Kasumi-1 (cell line): ENCODE results near the gene PGAM2.

Experiments used
- DNase-seq, 2 experiments: peaks; one replicate each; lab custom pipeline; 2025; lab: John Stamatoyannopoulos, UW

Gene PGAM2

DNA sequence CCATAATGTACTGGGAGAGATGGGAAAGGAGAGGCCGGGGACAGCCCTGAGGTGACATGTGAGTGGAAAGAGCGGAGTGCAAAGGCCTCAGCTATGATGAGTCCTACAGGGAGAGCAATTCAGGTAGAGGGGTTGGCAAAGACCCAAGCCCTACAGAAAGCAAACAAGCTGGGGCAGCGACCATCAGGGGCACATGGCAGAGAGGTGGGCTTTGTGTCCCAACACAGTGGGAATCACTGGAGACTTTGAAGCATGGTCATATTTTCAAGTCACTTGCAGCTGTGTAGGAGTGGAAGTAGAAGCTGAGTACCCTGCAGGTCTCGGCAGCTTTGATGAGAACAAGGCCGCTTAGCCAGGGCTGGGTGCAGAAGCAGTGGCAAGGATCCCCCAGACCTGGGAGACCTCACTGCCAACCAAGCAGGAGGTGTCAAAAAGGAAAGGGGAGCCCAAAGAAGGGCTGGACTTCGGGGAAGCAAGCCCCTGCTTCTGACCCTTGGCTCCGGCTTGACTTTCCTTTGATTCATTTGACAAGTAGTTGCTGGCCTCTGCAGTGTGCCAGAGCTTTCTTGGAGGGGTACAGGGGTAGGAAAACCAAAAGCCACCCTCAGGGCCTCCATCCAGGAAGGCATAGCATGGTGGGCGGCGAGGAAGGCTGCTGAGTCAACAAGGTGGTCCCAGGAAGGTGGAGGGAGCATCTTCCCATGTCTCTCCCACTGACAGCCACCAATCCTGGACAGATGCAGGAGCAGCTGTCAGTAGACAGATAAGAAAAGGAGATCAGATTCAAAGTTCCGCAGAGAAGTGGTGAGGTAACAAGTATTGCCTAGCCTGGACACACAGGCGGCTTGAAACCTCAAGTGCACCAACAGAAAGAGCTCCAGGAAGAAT lies 1.9 kb upstream of the PGAM2 start:
- no peak for DNase-seq

GRCh38 chr7:44066494-44067063 lies 1.2 kb upstream of the PGAM2 start:
- DNase-seq, result no peak

DNA sequence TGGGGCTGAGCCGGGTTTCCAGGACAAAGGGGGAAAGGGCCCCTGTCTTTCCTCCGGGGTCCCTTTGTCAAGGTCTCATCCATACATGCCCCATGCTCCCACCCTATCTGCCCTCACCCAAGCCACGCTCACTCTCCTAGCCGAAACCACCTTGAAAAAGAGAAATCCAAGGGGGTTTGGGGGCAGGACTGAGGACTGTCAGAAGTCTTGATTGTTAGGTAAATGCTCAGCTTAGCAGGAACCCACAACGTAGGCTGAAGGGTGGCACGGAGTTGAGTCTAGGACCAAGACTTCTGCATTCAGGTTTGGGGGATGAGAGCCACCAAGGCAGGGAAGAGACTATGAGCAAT lies 719 bp upstream of the PGAM2 start:
- DNase-seq, result no peak

DNA sequence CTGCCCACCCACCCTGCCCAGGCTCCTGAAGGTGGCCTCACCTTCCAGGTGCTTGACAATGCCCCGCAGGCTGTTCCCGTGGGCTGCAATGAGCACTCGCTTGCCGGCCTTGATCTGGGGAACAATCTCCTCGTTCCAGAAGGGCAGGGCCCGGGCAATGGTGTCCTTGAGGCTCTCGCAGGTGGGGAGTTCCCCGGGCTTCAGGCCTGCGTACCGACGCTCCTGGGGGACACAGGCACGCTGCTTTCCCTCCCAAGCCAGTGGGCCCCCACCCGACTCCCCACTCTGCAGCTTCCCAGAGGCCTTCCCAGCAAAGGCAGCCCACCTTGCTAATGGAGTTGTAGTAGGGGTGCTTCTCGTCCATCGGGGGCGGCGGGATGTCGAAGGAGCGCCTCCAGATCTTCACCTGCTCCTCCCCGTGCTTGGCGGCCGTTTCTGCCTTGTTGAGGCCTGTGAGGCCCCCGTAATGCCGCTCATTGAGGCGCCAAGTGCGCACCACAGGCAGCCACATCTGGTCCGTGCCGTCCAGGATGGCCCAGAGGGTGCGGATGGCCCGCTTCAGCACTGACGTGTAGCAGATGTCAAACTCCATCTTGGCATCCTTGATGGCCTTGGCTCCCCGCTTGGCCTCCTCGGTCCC lies 456 bp downstream of the PGAM2 start:
- DNase-seq, result no peak

DNA sequence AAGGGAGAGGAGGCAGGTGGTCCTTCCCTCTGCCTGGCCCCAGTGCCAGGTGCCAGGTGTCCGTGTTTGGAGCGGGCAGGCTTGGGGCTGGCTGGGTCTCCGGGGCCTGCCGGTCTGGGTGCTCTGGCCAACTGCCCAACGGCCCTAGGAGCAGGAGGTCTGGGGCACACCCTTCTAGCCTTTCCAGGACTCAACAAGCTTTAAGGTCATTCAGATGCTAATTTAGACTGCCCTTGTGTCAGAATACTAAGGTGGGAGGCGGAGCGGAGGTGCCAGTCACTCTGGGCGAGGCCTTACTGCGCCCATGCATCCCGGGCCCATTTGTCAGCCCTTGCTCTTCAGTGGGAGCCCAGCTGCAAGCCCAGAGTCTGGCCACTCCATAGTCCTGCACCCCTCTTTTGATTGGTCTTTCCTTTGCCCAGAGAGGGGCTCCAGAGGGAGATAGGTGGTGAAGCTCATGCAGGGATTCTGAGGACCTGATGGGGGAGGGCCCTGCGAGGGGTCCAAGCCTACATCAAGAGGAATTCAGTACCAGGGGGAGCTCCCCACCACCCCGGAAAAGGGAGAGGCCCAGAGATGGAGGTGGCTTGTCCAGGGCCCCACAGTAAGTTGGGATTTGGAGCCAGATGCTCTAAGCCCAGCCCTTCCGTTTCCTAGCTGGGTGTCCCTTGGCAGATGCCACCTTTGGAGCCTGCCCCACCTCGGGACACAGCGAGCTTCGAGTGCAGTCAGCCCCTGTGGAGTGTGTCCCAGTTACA lies 1.3 kb downstream of the PGAM2 start:
- DNase-seq, result no peak

GRCh38 chr7:44063547-44063893 lies 1.8 kb downstream of the PGAM2 start:
- no peak for DNase-seq

DNA sequence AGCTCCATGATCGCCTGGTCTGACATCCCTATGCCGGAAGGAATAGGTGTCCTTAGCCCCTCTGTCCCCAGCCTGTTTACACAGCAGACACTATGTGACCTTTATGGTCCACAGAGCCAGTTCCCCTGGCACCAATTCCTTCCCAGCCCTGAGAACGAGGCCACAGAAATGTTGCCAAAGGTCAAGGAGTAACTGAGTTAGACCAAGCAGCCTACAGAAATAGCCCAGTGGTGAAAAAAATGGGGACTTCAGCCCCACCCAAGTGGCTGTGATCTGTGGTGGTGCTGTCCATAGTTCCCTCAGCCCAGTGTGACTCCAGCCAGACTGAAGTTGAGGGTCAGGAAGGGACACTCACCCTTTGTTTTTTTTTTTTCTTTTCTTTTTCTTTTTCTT lies 2.5 kb downstream of the PGAM2 start:
- no peak for DNase-seq

- no peak for DNase-seq
Observed at GRCh38 chr7:44062180-44062902, 3.0 kb downstream of the PGAM2 start.

GRCh38 chr7:44061645-44062179 lies 3.7 kb downstream of the PGAM2 start:
- DNase-seq, result no peak

GRCh38 chr7:44060948-44061644 lies 4.3 kb downstream of the PGAM2 start:
- DNase-seq, result no peak

DNA sequence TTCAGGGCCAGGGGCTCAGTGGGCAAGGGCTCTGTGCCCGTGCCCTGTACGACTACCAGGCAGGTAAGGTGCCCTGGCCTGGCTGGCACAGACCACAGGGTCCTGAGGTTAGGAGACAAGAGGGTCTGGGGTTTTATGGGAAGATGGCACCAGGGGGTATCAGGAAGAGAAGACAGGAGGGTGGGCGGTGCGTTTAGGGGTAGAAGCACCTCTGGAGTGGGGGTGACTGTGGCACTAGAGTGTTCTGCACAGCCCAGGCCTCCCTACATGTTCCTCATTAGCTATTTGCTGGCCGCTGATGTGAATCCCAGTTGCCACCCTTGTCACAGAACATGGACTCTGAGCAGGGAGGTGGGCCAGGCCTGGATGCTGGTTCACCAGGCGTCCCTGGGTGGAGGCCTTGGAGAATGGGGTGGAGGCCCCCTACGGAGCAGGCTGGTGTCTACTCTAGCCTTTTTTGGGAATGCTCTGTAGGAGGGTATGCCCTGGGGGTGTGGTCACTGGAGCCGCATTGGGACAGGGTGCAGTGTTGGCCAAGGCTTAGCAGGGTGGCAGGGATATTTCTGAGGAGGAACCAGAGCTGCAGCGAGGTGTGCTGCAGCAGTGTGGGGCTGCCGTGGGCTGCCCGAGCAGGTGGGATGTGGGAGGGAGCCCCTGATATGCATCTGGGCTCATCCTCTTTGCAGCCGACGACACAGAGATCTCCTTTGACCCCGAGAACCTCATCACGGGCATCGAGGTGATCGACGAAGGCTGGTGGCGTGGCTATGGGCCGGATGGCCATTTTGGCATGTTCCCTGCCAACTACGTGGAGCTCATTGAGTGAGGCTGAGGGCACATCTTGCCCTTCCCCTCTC lies 5.0 kb downstream of the PGAM2 start:
- no peak for DNase-seq

DNA sequence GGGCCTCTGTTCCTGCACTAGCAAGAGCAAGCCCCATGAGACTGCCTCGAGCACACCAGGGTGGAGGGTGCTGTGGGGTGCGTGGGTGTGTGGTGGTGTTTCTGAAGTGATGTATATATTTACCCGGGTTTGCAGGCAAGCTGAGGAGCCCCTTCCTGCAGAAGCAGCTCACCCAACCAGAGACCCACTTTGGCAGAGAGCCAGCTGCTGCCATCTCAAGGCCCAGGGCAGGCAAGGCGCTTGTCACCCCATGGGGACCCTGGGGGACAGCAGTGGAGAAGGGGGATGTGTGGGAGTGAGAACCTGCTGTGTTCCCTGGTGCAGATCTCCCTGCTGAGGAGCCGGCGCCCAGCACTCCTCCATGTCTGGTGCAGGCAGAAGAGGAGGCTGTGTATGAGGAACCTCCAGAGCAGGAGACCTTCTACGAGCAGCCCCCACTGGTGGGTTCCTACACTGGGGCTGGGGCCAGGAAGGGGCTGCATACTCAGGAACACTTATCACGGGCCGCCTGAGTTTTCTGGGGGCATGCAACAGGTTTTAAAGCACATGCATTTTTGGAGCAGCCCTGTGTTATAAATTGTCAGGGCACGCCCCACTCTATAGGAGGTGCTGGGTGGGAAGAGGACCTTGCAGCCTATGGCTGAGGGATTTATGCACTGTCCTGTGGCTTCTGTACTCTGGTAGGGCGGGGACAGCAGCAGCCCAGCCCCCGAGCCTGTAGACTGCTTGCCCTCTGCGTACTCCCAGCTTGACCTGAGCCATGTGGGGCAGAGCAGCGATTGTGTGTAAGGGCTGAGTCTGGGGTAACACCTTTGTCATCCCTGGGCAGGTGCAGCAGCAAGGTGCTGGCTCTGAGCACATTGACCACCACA lies 5.9 kb downstream of the PGAM2 start:
- no peak for DNase-seq

GRCh38 chr7:44058759-44059218 lies 6.6 kb downstream of the PGAM2 start:
- no peak for DNase-seq

DNA sequence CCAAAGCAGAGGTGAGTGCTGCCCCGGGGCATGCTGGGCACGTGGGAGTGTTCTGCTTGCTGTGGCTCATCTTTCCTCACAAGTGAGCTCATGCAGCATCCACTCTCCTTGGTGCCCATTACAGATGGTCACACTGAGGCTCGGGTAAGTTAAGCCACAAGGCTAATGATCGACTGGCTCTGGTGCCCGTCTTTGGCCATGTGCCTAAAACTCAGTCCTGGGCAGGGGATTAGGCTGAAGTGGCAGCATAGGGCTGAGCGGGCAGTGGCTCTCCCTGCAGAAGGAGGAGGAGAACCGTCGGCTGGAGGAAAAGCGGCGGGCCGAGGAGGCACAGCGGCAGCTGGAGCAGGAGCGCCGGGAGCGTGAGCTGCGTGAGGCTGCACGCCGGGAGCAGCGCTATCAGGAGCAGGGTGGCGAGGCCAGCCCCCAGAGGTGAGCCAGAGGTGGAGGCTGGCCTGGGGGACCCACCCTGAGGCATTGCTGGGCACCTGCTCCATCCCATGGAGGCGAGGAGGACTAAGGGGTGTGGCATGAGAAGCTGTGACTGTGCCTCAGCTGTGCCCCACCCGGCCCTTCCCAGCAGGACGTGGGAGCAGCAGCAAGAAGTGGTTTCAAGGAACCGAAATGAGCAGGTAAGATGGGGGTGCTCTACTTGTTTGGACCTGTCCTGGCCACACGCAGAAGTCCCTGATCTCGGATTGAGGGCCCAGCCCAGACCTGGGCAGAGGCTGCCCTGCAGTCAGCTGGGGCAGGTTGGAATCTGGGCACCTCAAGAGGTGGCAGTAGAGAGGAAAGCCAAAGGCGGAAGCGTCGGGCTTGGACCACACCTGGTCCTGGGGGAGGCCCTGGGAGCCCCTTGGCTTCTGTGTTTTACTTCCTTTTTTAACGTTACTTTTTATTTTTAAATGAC lies 7.3 kb downstream of the PGAM2 start:
- DNase-seq, result no peak

GRCh38 chr7:44057181-44057848 lies 8.1 kb downstream of the PGAM2 start:
- DNase-seq, result no peak

DNA sequence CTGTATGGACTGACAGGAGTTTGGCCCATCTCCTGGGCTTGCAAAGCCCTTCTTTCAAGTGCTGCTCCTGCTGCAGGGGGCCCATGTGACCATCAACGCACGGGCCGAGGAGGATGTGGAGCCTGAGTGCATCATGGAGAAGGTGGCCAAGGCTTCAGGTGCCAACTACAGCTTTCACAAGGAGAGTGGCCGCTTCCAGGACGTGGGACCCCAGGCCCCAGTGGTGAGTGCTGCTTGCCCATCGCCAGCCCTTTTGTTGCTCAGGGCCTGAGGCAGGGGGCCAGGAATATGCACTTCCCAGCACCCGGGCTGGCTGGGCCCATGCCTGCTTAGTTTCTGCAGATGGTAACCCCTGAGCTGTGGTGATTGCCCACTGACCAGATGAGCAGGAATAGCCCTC lies 8.7 kb downstream of the PGAM2 start:
- DNase-seq, result no peak

DNA sequence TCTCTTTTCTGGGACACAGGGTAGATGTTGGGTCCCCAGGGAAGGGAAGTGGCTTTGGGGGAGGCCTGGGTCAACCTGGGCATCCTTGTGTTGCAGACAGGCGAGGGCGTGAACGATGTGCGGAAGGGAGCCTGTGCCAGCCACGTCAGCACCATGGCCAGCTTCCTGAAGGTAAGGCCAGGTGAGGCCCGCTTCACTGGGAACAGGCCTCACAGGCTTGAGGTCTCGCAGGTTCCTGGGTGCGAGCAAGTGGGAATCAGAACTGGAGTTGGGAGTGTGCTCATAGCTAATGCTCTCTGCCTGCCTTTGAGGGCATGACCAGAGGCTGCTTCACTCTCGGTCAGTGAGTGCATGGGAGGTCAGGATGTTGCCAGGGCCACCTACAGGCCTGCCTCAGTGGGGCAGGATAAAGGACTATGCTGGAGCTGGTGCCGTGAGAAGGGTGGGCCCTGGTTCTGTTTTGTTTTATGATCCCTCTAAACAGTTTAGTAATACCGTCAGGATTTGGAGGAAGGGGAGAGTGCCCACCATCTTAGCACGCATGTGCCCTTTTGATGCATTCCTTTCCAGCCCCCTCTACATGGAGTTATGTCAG lies 12.5 kb downstream of the PGAM2 start:
- no peak for DNase-seq
